Activated naive CD4-positive, alpha-beta T cell treated with anti-CD3 and anti-CD28 coated beads for 36 hours (primary cell): ENCODE results near the gene CDH13. TPM values are rescaled to one million over a fixed set of nuclear protein-coding genes. Genes with fewer than 3 reads are reported as not detected.

Experiments
- CTCF ChIA-PET: fragments of 350-600 bp; sonication (Branson Sonifier 250); formaldehyde crosslinking; loops from one replicate; lab custom pipeline; 2021; ENCODE audit warnings: antibody characterized with exemption; lab: Charles Lee
- DNase-seq: peaks from one replicate; pipeline ENCODE4 v3.0.0-alpha.2; 2020
- H3K27ac Mint-ChIP-seq: one replicate; pipeline ENCODE4 v1.8.0; 2021; ENCODE audit warnings: mild to moderate bottlenecking, mixed read lengths
- H3K27me3 Mint-ChIP-seq: one replicate; pipeline ENCODE4 v1.8.0; 2021; ENCODE audit warnings: low read depth, mixed read lengths
- H3K36me3 Mint-ChIP-seq: one replicate; pipeline ENCODE4 v1.8.0; 2021; ENCODE audit warnings: low read depth, mixed read lengths
- H3K4me1 Mint-ChIP-seq: one replicate; pipeline ENCODE4 v1.8.0; 2021; ENCODE audit warnings: low read depth, mixed read lengths
- H3K4me3 Mint-ChIP-seq: one replicate; pipeline ENCODE4 v1.8.0; 2021; ENCODE audit warnings: mild to moderate bottlenecking, moderate library complexity, mixed read lengths
- H3K9me3 Mint-ChIP-seq: one replicate; pipeline ENCODE4 v1.8.0; 2021; ENCODE audit warnings: mixed read lengths
- intact Hi-C: fragments of 100-400 bp; cut with micrococcal nuclease; formaldehyde crosslinking; loops from one replicate; pipeline ENCODE4 v1.15.1; 2023
- total RNA-seq, 2 experiments: library from RNA; stranded (reverse); gene quantifications; one replicate each; pipeline ENCODE4 v1.2.3, GENCODE V29; 2021

The CDH13 gene
- total RNA-seq, 2 experiments from 2014 or later = not detected

- Mint-ChIP-seq H3K4me1 (no peaks in the 10 kb centered on the region), H3K27ac (no peak overlapping the region), H3K9me3 (peaks cover 18% of the 10 kb centered on the region), H3K36me3 (no peaks in the 10 kb centered on the region), H3K4me3 (no peak overlapping the region), H3K27me3 (peaks cover 4% of the 10 kb centered on the region)
- no peak for DNase-seq
- intact Hi-C loops = no loop called here
- CTCF ChIA-PET = no interaction called here
Measured at GRCh38 chr16:83730812-83731211, 1104.0 kb downstream of the CDH13 start.

- Mint-ChIP-seq H3K4me1 (no peaks in the 10 kb centered on the region), H3K27me3 (peaks cover 4% of the 10 kb centered on the region), H3K36me3 (no peaks in the 10 kb centered on the region), H3K9me3 (peaks cover 18% of the 10 kb centered on the region), H3K27ac (no peak overlapping the region), H3K4me3 (no peak overlapping the region)
- DNase-seq = no peak
- CTCF ChIA-PET = interaction anchor here (0.9 kb wide), 1 partner anchor 9 kb away, joined by 3 read pairs; no protein-coding TSS in a partner anchor
- intact Hi-C loops = no loop called here
Measured at GRCh38 chr16:83732536-83732935, 1105.8 kb downstream of the CDH13 start.

- Mint-ChIP-seq H3K36me3 (no peaks in the 10 kb centered on the region), H3K4me3 (no peak overlapping the region), H3K27me3 (peaks cover 4% of the 10 kb centered on the region), H3K27ac (no peak overlapping the region), H3K9me3 (peaks cover 18% of the 10 kb centered on the region), H3K4me1 (no peaks in the 10 kb centered on the region)
- no peak for DNase-seq
- intact Hi-C loops = no loop called here
- CTCF ChIA-PET = no interaction called here
Measured at GRCh38 chr16:83733301-83733700, 1106.5 kb downstream of the CDH13 start.

GRCh38 chr16:83734136-83734535 lies 1107.4 kb downstream of the CDH13 start:
- DNase-seq = no peak
- H3K36me3 Mint-ChIP-seq = no peaks in the 10 kb centered on the region
- no peak overlapping the region for H3K27ac Mint-ChIP-seq
- no peak overlapping the region for H3K4me3 Mint-ChIP-seq
- H3K27me3 Mint-ChIP-seq = peaks cover 7% of the 10 kb centered on the region
- CTCF ChIA-PET = no interaction called here
- H3K9me3 Mint-ChIP-seq = peaks cover 18% of the 10 kb centered on the region
- intact Hi-C loops = no loop called here
- H3K4me1 Mint-ChIP-seq = no peaks in the 10 kb centered on the region

GRCh38 chr16:83737729-83738354 lies 1111.1 kb downstream of the CDH13 start:
- no peaks in the 10 kb centered on the region for H3K36me3 Mint-ChIP-seq
- H3K27ac Mint-ChIP-seq = no peak overlapping the region

GRCh38 chr16:83738923-83739503 lies 1112.2 kb downstream of the CDH13 start:
- Mint-ChIP-seq H3K27me3 (peaks cover 5% of the 10 kb centered on the region), H3K9me3 (peaks cover 13% of the 10 kb centered on the region), H3K4me3 (no peak overlapping the region), H3K36me3 (no peaks in the 10 kb centered on the region), H3K4me1 (no peaks in the 10 kb centered on the region), H3K27ac (no peak overlapping the region)
- intact Hi-C loops = no loop called here
- DNase-seq = no peak
- CTCF ChIA-PET = interaction anchor here (0.6 kb wide), 1 partner anchor 160 kb away, joined by 5 read pairs; no protein-coding TSS in a partner anchor

More at GRCh38 chr16:83737729-83738354, 1111.1 kb downstream of the CDH13 start:
- Mint-ChIP-seq H3K9me3 (peaks cover 15% of the 10 kb centered on the region), H3K4me3 (no peak overlapping the region), H3K27me3 (peaks cover 5% of the 10 kb centered on the region), H3K4me1 (no peaks in the 10 kb centered on the region)
- CTCF ChIA-PET = no interaction called here
- intact Hi-C loops = no loop called here
- DNase-seq = no peak

GRCh38 chr16:83742124-83742899 lies 1115.5 kb downstream of the CDH13 start:
- Mint-ChIP-seq H3K4me3 (no peak overlapping the region), H3K27ac (no peak overlapping the region), H3K36me3 (no peaks in the 10 kb centered on the region), H3K9me3 (no peaks in the 10 kb centered on the region), H3K4me1 (no peaks in the 10 kb centered on the region), H3K27me3 (peaks cover 8% of the 10 kb centered on the region)
- CTCF ChIA-PET = interaction anchor here (1.1 kb wide), 1 partner anchor 10 kb away, joined by 3 read pairs; no protein-coding TSS in a partner anchor
- intact Hi-C loops = no loop called here
- no peak for DNase-seq

GRCh38 chr16:83743241-83743640 lies 1116.5 kb downstream of the CDH13 start:
- Mint-ChIP-seq H3K27ac (no peak overlapping the region), H3K27me3 (peaks cover 8% of the 10 kb centered on the region), H3K4me3 (no peak overlapping the region), H3K36me3 (no peaks in the 10 kb centered on the region), H3K9me3 (no peaks in the 10 kb centered on the region), H3K4me1 (no peaks in the 10 kb centered on the region)
- CTCF ChIA-PET = no interaction called here
- DNase-seq = no peak
- intact Hi-C loops = no loop called here

GRCh38 chr16:83743720-83744119 lies 1117.0 kb downstream of the CDH13 start:
- Mint-ChIP-seq H3K27ac (no peak overlapping the region), H3K9me3 (no peaks in the 10 kb centered on the region)

GRCh38 chr16:83744441-83744981 lies 1117.7 kb downstream of the CDH13 start:
- Mint-ChIP-seq H3K27me3 (peaks cover 15% of the 10 kb centered on the region), H3K27ac (no peak overlapping the region), H3K4me1 (no peaks in the 10 kb centered on the region), H3K9me3 (no peaks in the 10 kb centered on the region), H3K4me3 (no peak overlapping the region), H3K36me3 (no peaks in the 10 kb centered on the region)
- CTCF ChIA-PET = no interaction called here
- intact Hi-C loops = no loop called here
- DNase-seq = no peak

More at GRCh38 chr16:83743720-83744119, 1117.0 kb downstream of the CDH13 start:
- H3K27me3 Mint-ChIP-seq = peaks cover 12% of the 10 kb centered on the region
- CTCF ChIA-PET = no interaction called here
- intact Hi-C loops = no loop called here
- H3K4me1 Mint-ChIP-seq = no peaks in the 10 kb centered on the region
- no peak for DNase-seq
- H3K36me3 Mint-ChIP-seq = no peaks in the 10 kb centered on the region
- no peak overlapping the region for H3K4me3 Mint-ChIP-seq

GRCh38 chr16:83746611-83747010 lies 1119.8 kb downstream of the CDH13 start:
- CTCF ChIA-PET = no interaction called here
- DNase-seq = no peak

GRCh38 chr16:83747936-83748335 lies 1121.2 kb downstream of the CDH13 start:
- no peak for DNase-seq
- no peak overlapping the region for H3K4me3 Mint-ChIP-seq
- H3K27ac Mint-ChIP-seq = no peak overlapping the region
- H3K36me3 Mint-ChIP-seq = no peaks in the 10 kb centered on the region
- no peaks in the 10 kb centered on the region for H3K9me3 Mint-ChIP-seq
- intact Hi-C loops = no loop called here
- H3K27me3 Mint-ChIP-seq = peaks cover 32% of the 10 kb centered on the region
- CTCF ChIA-PET = no interaction called here
- no peaks in the 10 kb centered on the region for H3K4me1 Mint-ChIP-seq

More at GRCh38 chr16:83746611-83747010, 1119.8 kb downstream of the CDH13 start:
- Mint-ChIP-seq H3K27ac (no peak overlapping the region), H3K4me1 (no peaks in the 10 kb centered on the region), H3K9me3 (no peaks in the 10 kb centered on the region), H3K36me3 (no peaks in the 10 kb centered on the region), H3K4me3 (no peak overlapping the region), H3K27me3 (peaks cover 24% of the 10 kb centered on the region)
- intact Hi-C loops = no loop called here
